LNCaP clone FGC (cell line): ENCODE measurements around the gene ARHGAP15.

Source experiments
- DNase-seq: peaks from one replicate; pipeline ENCODE4 v3.0.0-alpha.2; 2011; ENCODE audit warnings: low read depth
- H3K4me3 ChIP-seq: 2 replicates; pipeline ENCODE4 v1.5.1; 2011; ENCODE audit warnings: mild to moderate bottlenecking, low read depth, low read length, control low read depth
- TF ChIP-seq, protein P1 (sequence below): IDR thresholded peaks from 2 replicates; pipeline ENCODE4 v1.5.1; 2012; ENCODE audit warnings: mild to moderate bottlenecking; ENCODE audit not compliant: control insufficient read depth, insufficient read depth; ENCODE audit errors: extremely low read depth

Gene ARHGAP15

DNA sequence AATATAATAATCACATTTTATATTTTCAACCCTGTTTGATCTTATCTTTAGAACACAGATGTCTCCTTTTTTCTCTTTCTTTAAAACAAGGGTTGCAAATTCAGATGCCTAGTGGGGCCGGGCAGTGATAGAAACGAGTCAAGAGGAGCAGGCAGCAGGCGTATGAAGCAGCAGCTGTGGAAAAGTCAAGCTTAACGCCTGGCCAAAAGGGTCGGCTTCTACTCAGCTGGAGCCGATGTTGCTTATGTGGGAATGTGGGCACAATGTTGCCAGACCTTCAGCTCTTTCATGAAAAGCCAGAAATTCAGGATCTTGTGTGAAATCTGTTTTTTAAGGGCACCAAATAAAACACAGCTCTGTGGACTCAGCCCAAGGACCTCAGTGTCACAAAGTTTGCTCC is 642.7 kb downstream of the ARHGAP15 start:
- TF ChIP-seq, protein P1, sequence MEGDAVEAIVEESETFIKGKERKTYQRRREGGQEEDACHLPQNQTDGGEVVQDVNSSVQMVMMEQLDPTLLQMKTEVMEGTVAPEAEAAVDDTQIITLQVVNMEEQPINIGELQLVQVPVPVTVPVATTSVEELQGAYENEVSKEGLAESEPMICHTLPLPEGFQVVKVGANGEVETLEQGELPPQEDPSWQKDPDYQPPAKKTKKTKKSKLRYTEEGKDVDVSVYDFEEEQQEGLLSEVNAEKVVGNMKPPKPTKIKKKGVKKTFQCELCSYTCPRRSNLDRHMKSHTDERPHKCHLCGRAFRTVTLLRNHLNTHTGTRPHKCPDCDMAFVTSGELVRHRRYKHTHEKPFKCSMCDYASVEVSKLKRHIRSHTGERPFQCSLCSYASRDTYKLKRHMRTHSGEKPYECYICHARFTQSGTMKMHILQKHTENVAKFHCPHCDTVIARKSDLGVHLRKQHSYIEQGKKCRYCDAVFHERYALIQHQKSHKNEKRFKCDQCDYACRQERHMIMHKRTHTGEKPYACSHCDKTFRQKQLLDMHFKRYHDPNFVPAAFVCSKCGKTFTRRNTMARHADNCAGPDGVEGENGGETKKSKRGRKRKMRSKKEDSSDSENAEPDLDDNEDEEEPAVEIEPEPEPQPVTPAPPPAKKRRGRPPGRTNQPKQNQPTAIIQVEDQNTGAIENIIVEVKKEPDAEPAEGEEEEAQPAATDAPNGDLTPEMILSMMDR: no peak

DNA sequence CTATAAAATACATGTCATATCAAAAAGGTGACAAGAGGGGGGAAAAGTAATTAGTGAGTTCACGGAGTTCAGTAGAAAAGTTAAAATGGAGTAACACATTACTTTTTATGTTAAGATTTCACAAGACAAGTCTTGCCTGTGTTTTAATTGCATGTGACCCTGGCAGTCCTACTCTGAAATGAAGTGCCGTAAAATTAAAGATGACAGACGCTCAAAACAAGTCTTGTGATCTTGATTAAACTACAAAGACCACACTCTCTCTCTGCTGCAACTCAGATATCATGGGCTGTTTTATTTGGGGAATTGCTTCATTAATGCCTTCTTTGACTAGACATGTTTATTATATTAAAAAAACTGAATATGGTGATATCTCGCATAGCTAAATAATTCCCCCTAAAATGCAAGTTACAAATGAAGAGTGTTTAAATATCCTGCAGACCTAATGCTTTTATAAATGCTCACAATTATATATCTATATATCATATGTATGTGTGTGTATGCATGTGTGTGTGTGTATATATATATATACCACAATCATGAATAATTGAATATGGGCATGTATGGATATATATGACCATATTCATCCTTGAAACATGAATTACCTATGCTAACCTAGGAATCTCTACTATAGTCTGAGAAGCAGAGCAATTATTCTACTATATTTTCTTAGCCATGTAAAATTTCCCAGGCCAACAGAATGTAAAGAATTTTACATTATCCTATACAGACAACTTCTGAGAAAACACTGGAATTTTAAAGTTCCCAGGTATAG is 647.5 kb downstream of the ARHGAP15 start:
- TF ChIP-seq, protein P1: no peak
- H3K4me3 ChIP-seq: no peak overlapping the region
- DNase-seq: no peak

More for the DNA sequence above, 642.7 kb downstream of the ARHGAP15 start:
- no peak for DNase-seq
- no peak overlapping the region for H3K4me3 ChIP-seq

DNA sequence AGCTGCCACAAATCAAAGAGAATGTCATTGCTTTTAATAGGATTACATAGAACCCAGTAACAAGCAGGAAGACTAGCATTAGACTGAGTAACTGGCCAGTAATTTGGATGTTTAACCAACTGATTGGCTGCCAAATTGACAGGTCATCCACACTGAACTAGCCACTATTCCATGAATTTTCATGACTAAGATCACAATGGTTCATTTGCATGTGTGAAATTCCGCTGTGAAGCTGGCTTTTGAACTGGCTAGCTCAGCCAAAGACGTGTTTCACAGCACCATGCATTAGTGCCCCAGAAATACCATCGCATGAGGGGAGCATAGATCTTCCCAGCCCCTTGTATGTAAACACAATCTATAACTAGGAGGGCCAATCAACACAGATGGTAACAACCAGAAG is 649.8 kb downstream of the ARHGAP15 start:
- no peak for DNase-seq
- no peak overlapping the region for H3K4me3 ChIP-seq
- TF ChIP-seq, protein P1: no peak

DNA sequence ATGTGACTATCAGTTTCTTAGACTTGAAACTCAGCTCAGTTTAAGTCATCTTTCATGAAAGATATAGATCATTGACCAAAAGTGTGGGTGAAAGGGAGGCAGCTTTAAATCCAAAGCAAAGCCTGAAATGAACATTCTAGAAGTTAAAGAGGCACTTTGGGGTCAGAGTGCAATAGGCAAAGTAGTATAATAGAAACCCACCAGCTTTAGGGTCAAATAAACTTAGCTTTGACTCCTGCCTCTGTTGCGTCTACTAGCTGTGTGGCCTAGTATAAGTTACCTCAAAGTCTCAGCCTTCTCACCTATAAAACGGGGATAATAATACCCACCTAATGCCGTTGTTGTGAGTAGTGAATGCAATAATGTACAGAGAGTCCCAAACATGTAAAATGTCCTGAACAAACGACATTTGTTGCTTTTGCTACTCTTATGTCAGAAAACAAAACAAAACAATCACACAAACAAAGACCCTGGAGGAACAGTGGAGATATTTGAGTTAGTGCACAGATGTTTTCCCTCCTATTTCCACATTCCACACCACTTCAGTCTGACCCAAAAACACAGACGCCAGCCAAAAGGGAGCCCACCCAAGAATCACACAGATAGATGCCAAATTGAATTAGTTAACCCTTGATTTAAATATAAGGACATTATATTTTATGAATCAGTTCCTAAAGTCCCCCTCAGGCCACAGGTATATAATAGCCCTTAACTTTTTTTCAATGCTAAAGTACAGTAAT is 657.0 kb downstream of the ARHGAP15 start:
- DNase-seq: no peak
- TF ChIP-seq, protein P1: no peak
- H3K4me3 ChIP-seq: no peak overlapping the region

DNA sequence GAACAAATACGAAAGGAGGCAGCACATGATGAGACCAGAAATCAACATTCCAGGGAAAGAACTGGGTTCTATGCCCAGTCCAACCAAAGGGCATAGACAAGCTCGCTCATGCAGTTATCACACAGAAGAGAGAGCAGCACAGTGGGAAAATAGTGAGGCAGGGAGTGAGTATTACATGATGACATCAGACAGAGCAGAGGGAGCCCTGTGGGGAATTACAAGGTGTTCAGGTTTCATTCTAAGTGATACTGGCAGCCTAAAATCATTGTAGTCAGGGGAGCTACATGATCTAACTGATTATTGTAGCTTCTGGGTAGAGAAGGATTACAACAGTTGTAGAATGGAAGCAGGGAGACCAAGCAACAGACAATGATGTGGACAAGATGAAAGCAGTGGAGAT is 658.5 kb downstream of the ARHGAP15 start:
- H3K4me3 ChIP-seq: no peak overlapping the region
- DNase-seq: no peak
- TF ChIP-seq, protein P1: no peak

DNA sequence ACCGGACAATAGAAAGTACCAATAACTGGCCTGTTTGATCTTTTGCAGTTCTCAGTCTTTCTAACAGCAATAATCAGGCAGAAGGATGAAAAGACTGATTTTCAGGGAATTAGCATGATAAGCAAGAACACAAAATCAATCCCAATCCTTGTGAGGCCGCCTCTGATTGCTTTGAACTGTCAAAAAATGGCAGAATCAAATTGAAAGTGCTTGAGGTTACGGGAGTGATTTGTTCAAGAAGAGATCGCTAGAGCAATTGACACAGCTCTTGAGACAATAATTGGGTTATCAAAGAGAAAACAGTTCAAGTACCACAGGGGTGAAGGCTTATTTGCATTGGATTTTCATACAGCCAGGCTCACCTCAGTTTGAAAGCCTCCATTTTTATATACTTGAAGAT is 663.4 kb downstream of the ARHGAP15 start:
- no peak for DNase-seq
- no peak overlapping the region for H3K4me3 ChIP-seq
- TF ChIP-seq, protein P1: no peak
